Naive B cell (primary cell): ENCODE results near the gene WHRN. TPM values are rescaled to one million over a fixed set of nuclear protein-coding genes. Genes with fewer than 3 reads are reported as not detected.

Source experiments
- ATAC-seq, 2 donors: fragments of 150-1000 bp; cut with Tn5 transposase; 2 replicates each; pipeline ENCODE4 v1.10.0; 2021; ENCODE audit warnings: low read depth in 2 of 2, mild to moderate bottlenecking in 2 of 2, moderate library complexity in 2 of 2
- DNase-seq: peaks from one replicate; pipeline ENCODE4 v3.0.0; 2022
- H3K27ac Mint-ChIP-seq, 6 donors: one replicate each; pipeline ENCODE4 v1.8.0; 2020 to 2022; ENCODE audit warnings: mild to moderate bottlenecking in 6 of 6, mixed read lengths in 6 of 6, moderate library complexity in 5 of 6, inconsistent platforms in 2 of 6
- H3K27me3 Mint-ChIP-seq, 3 donors: one replicate each; pipeline ENCODE4 v1.8.0; 2021 to 2022; ENCODE audit warnings: mixed read lengths in 3 of 3, mild to moderate bottlenecking in 1 of 3
- H3K36me3 Mint-ChIP-seq, 2 donors: one replicate each; pipeline ENCODE4 v1.8.0; 2020 to 2022; ENCODE audit warnings: mixed read lengths in 2 of 2, inconsistent platforms in 1 of 2, mild to moderate bottlenecking in 1 of 2
- H3K4me1 Mint-ChIP-seq, 3 donors: one replicate each; pipeline ENCODE4 v1.8.0; 2020 to 2022; ENCODE audit warnings: mixed read lengths in 3 of 3, inconsistent platforms in 1 of 3, mild to moderate bottlenecking in 1 of 3, moderate library complexity in 1 of 3
- H3K4me3 Mint-ChIP-seq, 8 donors: one replicate each; pipeline ENCODE4 v1.8.0; 2020 to 2022; ENCODE audit warnings: mild to moderate bottlenecking in 8 of 8, mixed read lengths in 8 of 8, moderate library complexity in 8 of 8, inconsistent platforms in 2 of 8
- H3K9me3 Mint-ChIP-seq, 7 donors: one replicate each; pipeline ENCODE4 v1.8.0; 2020 to 2022; ENCODE audit warnings: mixed read lengths in 7 of 7, mild to moderate bottlenecking in 5 of 7, inconsistent platforms in 2 of 7, moderate library complexity in 1 of 7
- polyA plus RNA-seq, 6 donors: library from polyadenylated mRNA; unstranded; fragments of 300-500 nt; fragmentation: Illumina TruSeq; gene quantifications; one replicate each; pipeline ENCODE4 v1.2.3, GENCODE V29; 2021; ENCODE audit warnings: low read depth in 6 of 6

WHRN gene
- polyA plus RNA-seq, 6 donors from 2014 or later = 0.27 to 2.0 (median 0.95) TPM

DNA sequence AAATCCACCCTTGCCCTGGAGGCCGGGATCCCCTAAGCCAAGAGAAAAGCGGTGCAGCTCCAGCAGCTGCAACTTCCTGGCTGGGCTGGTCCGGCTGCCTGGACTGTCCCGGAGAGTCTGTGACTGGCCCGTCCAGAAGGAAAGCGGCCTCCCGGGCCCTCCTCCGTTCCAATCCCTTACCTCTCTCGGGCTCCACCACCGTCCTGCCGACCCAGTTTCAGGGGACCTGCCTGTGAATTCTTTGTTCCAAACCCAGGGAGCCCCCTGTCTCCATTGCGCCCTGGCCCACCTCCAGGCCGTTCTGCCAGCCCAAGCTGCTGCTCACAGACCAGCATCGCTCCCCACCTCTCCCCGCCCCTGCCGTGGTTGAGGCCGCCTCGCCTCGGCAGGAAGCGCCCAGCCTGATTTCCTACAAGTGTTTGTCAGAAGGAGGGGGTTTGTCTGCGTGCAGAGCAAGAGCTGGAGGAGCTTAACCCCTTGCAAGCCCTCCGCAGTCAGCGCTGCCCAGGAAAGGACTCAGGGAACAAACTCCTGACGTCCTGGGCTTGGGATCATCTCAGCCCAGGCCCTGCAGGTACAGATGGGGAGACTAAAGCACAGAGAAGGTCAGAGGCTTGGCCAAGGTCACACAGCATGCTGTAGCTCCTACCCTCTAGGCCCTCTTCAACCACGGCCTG lies 117.5 kb downstream of the WHRN start, which contains the start of gene AKNA:
Gene AKNA, minus strand, starts transcription at position 303 of the 677 bp plus-strand sequence. CDS start 6,649 bp downstream, outside the sequence.
- DNase-seq = peak; percentile 75
- Mint-ChIP-seq H3K27me3 (no peaks in the 10 kb centered on the region), H3K9me3 (no peaks in the 10 kb centered on the region), H3K27ac (peak within 1 kb of the TSS; percentile 79 to 99 (median 98)), H3K4me1 (peaks cover 81 to 86% (median 86%) of the 10 kb centered on the region in 3 donors), H3K36me3 (peaks cover 8 to 13% of the 10 kb centered on the region in 2 donors), H3K4me3 (peak within 1 kb of the TSS; percentile 95 to 99 (median 97))
- ATAC-seq = peak; percentile 32 to 37

DNA sequence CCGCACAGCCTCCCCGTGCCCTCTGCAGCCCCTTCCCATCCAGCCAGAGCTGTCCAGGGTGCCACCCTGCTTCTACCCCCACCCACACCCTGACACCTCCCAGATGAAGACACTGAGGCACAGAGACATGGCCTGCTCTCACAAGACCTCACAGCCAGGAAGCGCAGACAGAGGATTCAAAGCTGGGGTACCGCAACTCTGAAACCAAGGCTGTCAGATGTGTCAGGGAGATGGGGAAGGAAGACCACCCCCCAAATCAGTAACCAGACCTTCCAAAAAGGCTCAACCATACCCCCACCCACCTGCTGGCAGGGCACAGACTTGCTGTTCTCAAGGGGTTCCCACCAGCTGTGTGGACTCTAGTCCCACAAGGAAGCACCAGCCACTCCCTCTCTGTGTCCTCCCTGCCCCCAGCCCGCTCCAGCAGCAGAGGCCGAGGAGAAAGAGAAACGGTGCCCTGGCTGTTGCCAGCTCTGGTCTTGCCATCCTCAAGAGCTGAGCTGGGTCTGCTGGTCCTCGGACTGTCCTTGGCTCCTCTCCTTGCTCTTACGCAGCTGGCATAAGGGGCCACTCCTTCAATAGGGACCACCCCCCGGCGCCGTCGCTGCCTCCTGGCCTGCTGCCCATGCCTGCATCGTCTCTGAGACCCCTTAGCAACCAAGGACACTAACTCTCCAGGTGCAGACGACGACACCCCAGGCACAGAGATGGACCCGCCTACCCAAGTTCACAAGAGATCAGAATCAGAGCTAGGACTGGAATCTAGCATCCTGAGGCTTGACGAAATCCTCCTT lies 118.2 kb downstream of the WHRN start:
- Mint-ChIP-seq H3K4me1 (peaks cover 84 to 86% (median 85%) of the 10 kb centered on the region in 3 donors), H3K36me3 (peaks cover 13% of the 10 kb centered on the region in 2 donors), H3K27ac (peak overlapping the region; percentile 79 to 99 (median 98)), H3K9me3 (no peaks in the 10 kb centered on the region), H3K27me3 (no peaks in the 10 kb centered on the region), H3K4me3 (peak overlapping the region; percentile 95 to 99 (median 97))
- ATAC-seq (no peak), DNase-seq (no peak)

DNA sequence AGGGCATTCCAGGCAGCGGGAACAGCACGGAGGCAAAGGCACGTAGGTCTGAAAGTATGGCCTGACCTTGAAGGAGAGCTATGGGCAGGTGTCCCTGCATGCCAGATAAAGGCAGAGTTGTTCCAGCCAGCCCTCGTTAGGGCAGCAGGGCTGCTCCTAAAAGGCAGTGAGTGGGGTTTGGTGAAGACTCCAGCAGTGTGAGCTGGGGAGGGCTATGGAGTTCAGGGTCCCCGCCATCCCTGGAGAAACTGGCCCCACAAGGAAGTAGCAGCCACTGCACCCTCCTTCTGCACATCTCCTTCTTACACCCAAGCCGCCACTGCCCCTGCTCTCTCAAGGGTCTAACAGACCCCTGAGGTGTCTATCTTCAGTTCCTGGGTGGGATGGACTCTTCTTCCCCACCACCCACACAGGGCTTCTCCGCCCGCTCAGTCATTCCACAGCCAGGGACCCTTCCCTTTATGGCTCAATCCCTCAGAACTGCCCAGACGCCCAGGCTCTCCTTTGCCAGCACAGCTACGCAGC lies 118.8 kb downstream of the WHRN start:
- no peak for ATAC-seq
- Mint-ChIP-seq H3K4me3 (peak overlapping the region; percentile 95 to 99 (median 97)), H3K9me3 (no peaks in the 10 kb centered on the region), H3K36me3 (peaks cover 13% of the 10 kb centered on the region in 2 donors), H3K27ac (peak overlapping the region; percentile 79 to 99 (median 98)), H3K27me3 (no peaks in the 10 kb centered on the region), H3K4me1 (peaks cover 85% of the 10 kb centered on the region in 3 donors)
- DNase-seq = no peak

DNA sequence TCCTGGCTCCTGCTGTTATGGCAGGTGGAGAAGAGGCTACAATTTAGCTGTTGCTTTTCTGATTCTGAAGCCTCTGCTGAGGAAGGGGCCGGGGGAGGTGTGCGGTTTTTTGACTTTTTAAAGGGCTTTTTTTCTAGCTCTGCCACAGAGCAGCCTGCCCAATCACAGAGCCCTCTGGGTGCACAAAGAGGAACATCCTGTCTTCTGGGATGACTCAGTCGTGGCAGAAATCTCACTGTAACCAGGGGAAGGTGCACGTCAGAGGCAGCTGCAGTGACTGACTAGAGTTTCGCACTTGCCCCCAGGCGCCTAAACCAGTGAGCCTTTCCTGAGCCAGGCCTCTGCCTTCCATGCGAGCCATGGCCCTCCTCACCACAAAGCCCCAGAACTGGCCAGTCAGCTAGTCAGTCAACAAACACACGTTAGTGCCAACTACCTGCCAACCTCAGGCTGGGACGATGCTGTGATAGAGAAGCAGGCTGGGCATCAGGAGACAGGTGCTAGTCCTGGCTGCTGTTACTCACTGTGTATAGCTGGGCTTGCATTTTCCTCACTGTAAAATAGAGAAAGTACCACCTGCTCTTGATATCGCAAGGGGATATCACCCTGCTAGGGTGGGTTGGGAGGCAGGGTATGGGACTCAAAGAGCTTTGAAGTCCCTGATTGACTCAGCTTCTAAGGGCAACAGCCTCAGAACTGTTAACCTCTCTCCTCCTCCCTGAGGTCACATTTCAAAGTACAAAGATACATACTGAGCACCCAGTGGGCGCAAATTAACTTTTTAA lies 119.7 kb downstream of the WHRN start:
- Mint-ChIP-seq H3K36me3 (peaks cover 13% of the 10 kb centered on the region in 2 donors), H3K27ac (peak overlapping the region; percentile 79 to 99 (median 98)), H3K27me3 (no peaks in the 10 kb centered on the region), H3K4me3 (peak overlapping the region; percentile 95 to 99 (median 97)), H3K9me3 (no peaks in the 10 kb centered on the region), H3K4me1 (peaks cover 76 to 82% (median 80%) of the 10 kb centered on the region in 3 donors)
- peak; percentile 92 for DNase-seq
- ATAC-seq = peak; percentile 87

DNA sequence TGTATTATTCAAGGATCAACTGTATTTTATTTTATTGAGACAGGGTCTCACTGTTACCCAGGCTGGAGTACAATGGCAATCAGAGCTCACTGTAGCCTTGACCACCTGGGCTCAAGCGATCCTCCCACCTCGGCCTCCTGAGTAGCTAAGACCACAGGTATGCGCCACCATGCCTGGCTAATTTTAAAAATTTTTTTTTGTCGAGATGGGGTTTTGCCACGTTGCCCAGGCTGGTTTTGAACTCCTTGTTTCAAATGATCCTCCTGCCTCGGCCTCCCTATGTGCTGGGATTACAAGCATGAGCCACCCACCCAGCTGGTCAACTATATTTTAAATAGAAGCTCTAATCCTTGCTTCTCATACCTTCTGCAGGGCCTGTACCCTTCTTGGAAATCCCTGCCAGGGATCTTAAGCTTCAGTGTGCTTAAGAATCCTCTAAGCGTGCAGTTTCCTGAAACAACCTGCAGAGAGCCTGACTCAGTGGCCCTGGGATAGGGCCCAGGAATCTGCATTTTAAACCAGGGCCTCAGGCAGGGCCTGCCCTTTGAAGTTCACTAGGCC lies 120.4 kb downstream of the WHRN start:
- no peak for ATAC-seq
- peaks cover 13 to 16% of the 10 kb centered on the region in 2 donors for H3K36me3 Mint-ChIP-seq
- no peaks in the 10 kb centered on the region for H3K27me3 Mint-ChIP-seq
- no peak for DNase-seq
- peaks cover 69 to 81% (median 77%) of the 10 kb centered on the region in 3 donors for H3K4me1 Mint-ChIP-seq
- peak overlapping the region; percentile 79 to 99 (median 98) for H3K27ac Mint-ChIP-seq
- H3K9me3 Mint-ChIP-seq = no peaks in the 10 kb centered on the region
- peak overlapping the region; percentile 95 to 99 (median 97) for H3K4me3 Mint-ChIP-seq

DNA sequence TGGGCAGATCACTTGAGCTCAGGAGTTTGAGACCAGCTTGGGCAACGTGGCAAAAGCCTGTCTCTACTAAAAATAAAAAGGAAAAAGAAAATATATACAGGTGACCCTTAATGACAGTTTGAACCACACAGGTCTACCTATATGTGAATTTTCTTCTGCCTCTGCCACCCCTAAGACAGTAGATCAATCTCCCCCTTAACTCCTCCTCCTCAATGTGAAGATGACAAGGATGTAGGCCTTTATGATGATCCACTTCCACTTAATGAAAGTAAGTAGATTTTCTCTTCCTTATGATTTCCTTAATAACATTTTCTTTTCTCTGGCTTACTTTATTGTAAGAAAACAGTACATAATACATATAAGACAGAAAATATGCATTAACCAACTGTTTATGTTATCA lies 120.9 kb downstream of the WHRN start:
- no peaks in the 10 kb centered on the region for H3K9me3 Mint-ChIP-seq
- H3K27ac Mint-ChIP-seq = peak overlapping the region; percentile 79 to 99 (median 98)
- H3K4me3 Mint-ChIP-seq = peak overlapping the region; percentile 95 to 99 (median 97)
- H3K4me1 Mint-ChIP-seq = peaks cover 67 to 81% (median 74%) of the 10 kb centered on the region in 3 donors
- no peaks in the 10 kb centered on the region for H3K27me3 Mint-ChIP-seq
- H3K36me3 Mint-ChIP-seq = peaks cover 13 to 21% of the 10 kb centered on the region in 2 donors
- no peak for ATAC-seq
- no peak for DNase-seq

DNA sequence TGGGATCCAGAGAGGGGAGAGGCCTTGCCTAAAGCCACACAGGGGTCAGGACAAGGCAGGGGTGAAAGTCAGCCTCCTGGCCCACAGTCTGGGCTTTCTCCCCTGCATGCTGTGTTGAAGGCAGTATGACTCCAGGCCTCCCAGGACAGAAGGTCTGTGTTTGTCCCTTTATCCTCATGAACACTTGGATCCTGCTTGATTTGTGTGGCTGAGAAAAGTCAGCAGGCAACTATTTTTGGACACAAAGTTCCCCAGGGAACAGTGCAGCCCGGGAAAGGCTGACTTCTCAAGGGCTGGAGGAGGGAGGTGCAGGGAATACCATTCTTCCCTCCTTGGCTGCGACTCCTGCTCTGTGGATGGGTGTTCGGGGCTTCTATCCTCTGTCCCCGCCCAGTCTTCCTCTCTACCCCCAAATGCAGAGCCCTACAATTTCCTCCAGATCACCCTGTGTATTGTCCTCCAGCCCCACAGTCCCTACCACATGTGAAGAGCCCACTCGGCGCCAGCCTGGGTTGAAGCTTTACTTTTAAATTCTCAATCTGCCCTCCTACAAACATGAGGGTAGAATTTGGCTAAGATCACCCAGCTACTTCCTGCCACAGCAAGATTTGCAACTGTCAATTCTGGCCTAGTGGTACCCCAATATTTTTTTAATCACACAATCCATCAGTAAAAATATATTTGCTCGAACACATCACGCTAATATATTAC lies 121.6 kb downstream of the WHRN start:
- Mint-ChIP-seq H3K9me3 (no peaks in the 10 kb centered on the region), H3K27me3 (no peaks in the 10 kb centered on the region), H3K4me1 (peaks cover 64 to 81% (median 71%) of the 10 kb centered on the region in 3 donors), H3K36me3 (peaks cover 17 to 23% of the 10 kb centered on the region in 2 donors), H3K27ac (peak overlapping the region; percentile 79 to 99 (median 98)), H3K4me3 (peak overlapping the region; percentile 85 to 99 (median 96))
- DNase-seq (no peak), ATAC-seq (no peak)

DNA sequence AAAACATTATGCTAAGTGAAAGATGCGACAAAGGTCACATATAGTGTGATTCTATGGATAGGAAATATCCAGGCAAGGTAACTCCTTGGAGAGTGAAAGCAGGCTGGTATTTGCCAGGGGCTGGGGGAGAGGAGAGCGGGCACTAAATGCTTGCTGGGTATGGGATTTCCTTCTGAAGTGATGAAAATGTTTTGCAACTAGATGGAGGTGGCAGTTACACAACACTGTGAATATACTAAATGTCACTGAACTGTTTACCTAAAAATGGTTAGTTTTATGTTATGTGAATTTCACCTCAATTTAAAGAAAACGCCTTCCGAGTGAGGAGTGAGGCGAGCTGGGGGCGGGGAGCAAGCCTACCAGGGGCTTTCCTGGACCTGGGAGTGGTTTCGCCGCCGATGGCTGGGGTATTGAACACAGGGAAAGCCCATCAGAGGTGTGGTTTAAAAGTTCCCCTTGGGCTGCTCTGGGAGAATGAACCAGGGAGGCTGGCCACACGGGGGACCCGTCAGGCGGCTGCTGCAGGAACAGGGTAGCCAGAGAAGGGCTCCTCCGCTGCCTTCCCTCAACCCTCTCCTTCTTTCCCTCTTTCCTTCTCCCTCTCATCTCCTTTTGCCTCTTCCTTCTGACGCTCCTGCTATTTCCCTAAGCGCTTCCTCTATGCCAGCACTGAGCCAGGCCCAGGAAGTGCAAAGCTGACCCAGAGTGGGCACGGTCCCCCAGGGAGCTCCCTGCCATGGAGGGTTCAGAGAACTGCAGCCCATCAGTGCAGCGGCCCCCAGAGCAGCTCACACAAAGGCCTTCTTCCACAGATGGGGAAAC lies 122.4 kb downstream of the WHRN start:
- H3K9me3 Mint-ChIP-seq = no peaks in the 10 kb centered on the region
- DNase-seq (peak; percentile 66), ATAC-seq (peak; percentile 47 to 49)
- H3K36me3 Mint-ChIP-seq = peaks cover 20 to 31% of the 10 kb centered on the region in 2 donors
- no peaks in the 10 kb centered on the region for H3K27me3 Mint-ChIP-seq
- H3K27ac Mint-ChIP-seq = peak overlapping the region; percentile 79 to 99 (median 92)
- H3K4me1 Mint-ChIP-seq = peaks cover 64 to 81% (median 71%) of the 10 kb centered on the region in 3 donors
- peak overlapping the region; percentile 85 to 99 (median 96) for H3K4me3 Mint-ChIP-seq

DNA sequence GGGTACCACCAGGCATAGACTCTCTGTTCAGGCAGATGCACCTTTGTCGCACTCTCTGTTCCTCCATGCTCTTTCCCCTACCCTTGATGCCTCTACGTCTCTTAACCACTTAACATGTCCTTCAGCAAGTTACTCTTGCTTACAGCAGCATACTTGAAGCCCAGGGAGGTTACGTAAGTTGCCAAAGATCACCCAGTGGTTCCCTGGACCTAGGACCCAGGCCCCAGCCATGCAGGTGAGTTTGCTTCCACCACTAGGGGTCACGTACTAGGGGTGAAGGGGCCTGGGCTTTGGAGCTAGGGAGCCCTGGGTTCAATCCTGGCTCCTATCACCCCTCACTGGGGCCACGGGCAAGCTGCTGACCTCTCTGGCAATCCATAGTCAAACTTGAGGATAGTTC lies 126.4 kb downstream of the WHRN start:
- ATAC-seq (no peak), DNase-seq (no peak)
- no peaks in the 10 kb centered on the region for H3K27me3 Mint-ChIP-seq

DNA sequence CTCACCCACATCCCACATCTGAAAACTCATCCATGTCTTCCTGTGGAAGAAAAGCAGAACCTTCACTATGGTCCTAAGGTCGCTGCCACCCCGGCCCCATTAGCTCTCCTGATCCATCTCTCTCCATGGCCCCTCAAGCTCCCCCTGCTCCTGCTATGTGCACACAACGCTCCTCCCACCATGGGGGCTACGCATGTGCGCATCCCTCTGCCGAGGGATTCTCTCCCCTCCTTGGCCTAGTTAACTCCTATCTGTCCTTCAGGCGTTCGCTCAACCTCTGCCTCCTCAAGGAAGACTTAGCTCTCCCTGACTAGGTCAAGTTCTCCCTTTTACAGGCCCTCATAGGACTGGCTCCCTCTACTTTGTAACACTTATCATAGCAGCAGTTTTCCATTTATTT lies 127.3 kb downstream of the WHRN start:
- H3K4me3 Mint-ChIP-seq = peak overlapping the region in 5 of 8 donors; percentile 4 to 77 (median 37)
- H3K4me1 Mint-ChIP-seq = peaks cover 50 to 92% (median 80%) of the 10 kb centered on the region in 3 donors
- H3K27ac Mint-ChIP-seq = peak overlapping the region; percentile 60 to 99 (median 92)
- no peaks in the 10 kb centered on the region for H3K27me3 Mint-ChIP-seq
- H3K36me3 Mint-ChIP-seq = peaks cover 25 to 39% of the 10 kb centered on the region in 2 donors
- DNase-seq (no peak), ATAC-seq (no peak)
- H3K9me3 Mint-ChIP-seq = no peaks in the 10 kb centered on the region

More for the DNA sequence above, 126.4 kb downstream of the WHRN start:
- H3K4me1 Mint-ChIP-seq = peaks cover 55 to 92% (median 80%) of the 10 kb centered on the region in 3 donors
- peak overlapping the region in 5 of 6 donors; percentile 57 to 94 (median 79) for H3K27ac Mint-ChIP-seq
- peaks cover 25 to 41% of the 10 kb centered on the region in 2 donors for H3K36me3 Mint-ChIP-seq
- H3K9me3 Mint-ChIP-seq = no peaks in the 10 kb centered on the region
- peak overlapping the region in 2 of 8 donors; percentile 27 to 33 for H3K4me3 Mint-ChIP-seq
